B cell (primary cell): ENCODE results near the gene FKBP6. TPM values are rescaled to one million over a fixed set of nuclear protein-coding genes. Genes with fewer than 3 reads are reported as not detected.

Source experiments
- ATAC-seq: fragments of 200-7000 bp; cut with Tn5 transposase; one replicate; pipeline ENCODE4 v1.10.0; 2021; ENCODE audit warnings: low read depth, mild to moderate bottlenecking, moderate number of reproducible peaks, moderate library complexity
- CTCF ChIA-PET: fragments of 350-600 bp; sonication (Branson Sonifier 250); formaldehyde crosslinking; loops from one replicate; lab custom pipeline; 2021; ENCODE audit warnings: antibody characterized with exemption, inconsistent platforms; lab: Charles Lee
- POLR2A ChIA-PET: fragments of 350-600 bp; sonication (Branson Sonifier 250); formaldehyde crosslinking; loops from one replicate; lab custom pipeline; 2021; ENCODE audit warnings: antibody characterized with exemption; lab: Charles Lee
- DNase-seq: peaks from one replicate; pipeline ENCODE4 v3.0.0; 2013
- H2AFZ ChIP-seq: 2 replicates; pipeline ENCODE4 v1.6.1; 2012; ENCODE audit warnings: mild to moderate bottlenecking, low read depth, low read length; ENCODE audit not compliant: insufficient read depth, poor library complexity, severe bottlenecking
- H3K27ac ChIP-seq, 2 donors: 1 replicate in 1 of 2; 2 replicates in 1 of 2; pipeline ENCODE4 v1.5.1; 2012 to 2013; ENCODE audit warnings: low read length in 2 of 2, mild to moderate bottlenecking in 2 of 2, moderate library complexity in 1 of 2
- H3K27me3 ChIP-seq, 4 experiments: fragments of 200-600 bp in 1 of 4; sonication (generic) in 1 of 4; replicated peaks in 1 of 4; 1 replicate in 2 of 4; 2 replicates in 2 of 4; pipeline versions ENCODE4 v1.6.1 to v1.7.0; 2013 to 2016; ENCODE audit warnings: low read length in 3 of 4, mild to moderate bottlenecking in 2 of 4, mixed read lengths in 1 of 4, moderate library complexity in 1 of 4; ENCODE audit not compliant: insufficient read depth in 4 of 4, control insufficient read depth in 3 of 4; ENCODE audit errors: control extremely low read depth in 1 of 4
- H3K36me3 ChIP-seq, 2 experiments: replicated peaks in 1 of 2; 1 replicate in 1 of 2; 2 replicates in 1 of 2; pipeline versions ENCODE4 v1.6.1 to v1.7.1; 2013; ENCODE audit warnings: low read length in 1 of 2; ENCODE audit not compliant: insufficient read depth in 2 of 2, control insufficient read depth in 1 of 2; ENCODE audit errors: control extremely low read depth in 1 of 2, extremely low read depth in 1 of 2
- H3K4me1 ChIP-seq, 2 donors: fragments of 200-600 bp in 1 of 2; sonication (generic) in 1 of 2; 1 replicate in 1 of 2; 2 replicates in 1 of 2; pipeline versions ENCODE4 v1.5.1 to v1.6.1; 2013 to 2017; ENCODE audit warnings: low read length in 2 of 2; ENCODE audit not compliant: control insufficient read depth in 2 of 2, insufficient read depth in 2 of 2
- H3K4me2 ChIP-seq: replicated peaks from 2 replicates; pipeline ENCODE3; 2012; ENCODE audit warnings: mild to moderate bottlenecking, low read depth, low read length; ENCODE audit not compliant: poor library complexity, severe bottlenecking
- H3K4me3 ChIP-seq, 5 experiments: fragments of 200-600 bp in 1 of 5; sonication (generic) in 1 of 5; 1 replicate in 3 of 5; 2 replicates in 2 of 5; pipeline versions ENCODE4 v1.5.1 to v1.7.0; 2011 to 2016; ENCODE audit warnings: low read length in 4 of 5, mild to moderate bottlenecking in 4 of 5, low read depth in 2 of 5, control low read depth in 1 of 5, moderate library complexity in 1 of 5; ENCODE audit not compliant: insufficient read depth in 1 of 5; ENCODE audit errors: control extremely low read depth in 1 of 5, extremely low read depth in 1 of 5
- H3K79me2 ChIP-seq: fragments of 200-600 bp; sonication (generic); one replicate; pipeline ENCODE4 v1.6.0; 2016; ENCODE audit warnings: low read length; ENCODE audit not compliant: control insufficient read depth, insufficient read depth
- H3K9ac ChIP-seq: fragments of 200-600 bp; sonication (generic); 2 replicates; pipeline ENCODE4 v1.6.1; 2017; ENCODE audit warnings: mild to moderate bottlenecking, low read length, moderate library complexity
- H3K9me3 ChIP-seq, 3 donors: one replicate each; pipeline versions ENCODE4 v1.6.1 to v1.7.1; 2013; ENCODE audit warnings: low read length in 2 of 3; ENCODE audit not compliant: control insufficient read depth in 2 of 3, insufficient read depth in 1 of 3; ENCODE audit errors: control extremely low read depth in 1 of 3
- H4K20me1 ChIP-seq: 2 replicates; pipeline ENCODE4 v1.6.0; 2012; ENCODE audit warnings: mild to moderate bottlenecking, low read length; ENCODE audit not compliant: insufficient read depth, control insufficient read depth, poor library complexity, severe bottlenecking
- H3K27ac Mint-ChIP-seq: one replicate; pipeline ENCODE4 v1.8.0; 2021; ENCODE audit warnings: mixed read lengths
- H3K27me3 Mint-ChIP-seq: one replicate; pipeline ENCODE4 v1.8.0; 2021; ENCODE audit warnings: mixed read lengths
- H3K4me1 Mint-ChIP-seq: one replicate; pipeline ENCODE4 v1.8.0; 2021; ENCODE audit warnings: mixed read lengths
- H3K4me3 Mint-ChIP-seq: one replicate; pipeline ENCODE4 v1.8.0; 2021; ENCODE audit warnings: mixed read lengths
- H3K9me3 Mint-ChIP-seq: one replicate; pipeline ENCODE4 v1.8.0; 2022; ENCODE audit warnings: mixed read lengths; ENCODE audit not compliant: insufficient read depth
- CTCF ChIP-seq: fragments of 200-600 bp; IDR thresholded peaks from one replicate; pipeline ENCODE4 v1.8.0; 2022; ENCODE audit warnings: antibody characterized with exemption, mild to moderate bottlenecking
- EZH2 ChIP-seq: IDR thresholded peaks from 2 replicates; pipeline ENCODE4 v1.6.1; 2012; ENCODE audit warnings: borderline replicate concordance, low read depth, mild to moderate bottlenecking, moderate library complexity, low read length; ENCODE audit not compliant: insufficient read depth, poor library complexity, severe bottlenecking
- WGBS: methylation state at CpG from one replicate; pipeline ENCODE4 v1.1.5; 2013; ENCODE audit warnings: missing lambda C conversion rate; ENCODE audit not compliant: insufficient coverage; 5-methylcytosine and 5-hydroxymethylcytosine counted together
- intact Hi-C: fragments of 100-400 bp; cut with micrococcal nuclease; formaldehyde crosslinking; loops from one replicate; pipeline ENCODE4 v1.10.0; 2022
- polyA plus RNA-seq: library from polyadenylated mRNA; depleted of rRNA; stranded (reverse); fragments of >200 nt; gene quantifications from 2 replicates; pipeline ENCODE4 v1.2.3, GENCODE V29; 2012
- total RNA-seq, 2 donors: library from RNA; stranded (reverse); fragments of 120-200 nt in 1 of 2; gene quantifications; 1 replicate in 1 of 2; 2 replicates in 1 of 2; pipeline versions ENCODE4 v1.2.3 to v1.2.4, GENCODE V29; 2013 to 2022

The FKBP6 gene
- total and polyA plus RNA-seq, 2 donors (not counting 1 experiment from before 2014, with no cell fraction given), result not detected

- TF ChIP-seq CTCF (no peak), EZH2 (no peak)
Measured at GRCh38 chr7:73312831-73313520, 15.0 kb upstream of the FKBP6 start.

GRCh38 chr7:73313521-73313906, 14.4 kb upstream of the FKBP6 start:
- H3K4me2 ChIP-seq, result no peak overlapping the region
- peaks cover 6% of the 10 kb centered on the region for H3K79me2 ChIP-seq
- H3K9me3 ChIP-seq, result peaks cover 0 to 4% (median 0%) of the 10 kb centered on the region in 3 donors
- ATAC-seq (no peak), DNase-seq (no peak)
- no peak overlapping the region for H2AFZ ChIP-seq
- intact Hi-C loops, result no loop called here
- Mint-ChIP-seq H3K27ac (no peak overlapping the region), H3K27me3 (no peaks in the 10 kb centered on the region), H3K9me3 (no peaks in the 10 kb centered on the region), H3K4me3 (no peak overlapping the region), H3K4me1 (peaks cover 11% of the 10 kb centered on the region)
- H3K4me3 ChIP-seq, result no peak overlapping the region
- H3K4me1 ChIP-seq, result peaks cover 6 to 10% of the 10 kb centered on the region in 2 donors
- no peaks in the 10 kb centered on the region for H4K20me1 ChIP-seq
- H3K27me3 ChIP-seq, result no peaks in the 10 kb centered on the region
- CTCF ChIA-PET, result no interaction called here
- 75% methylated on average over 2 of the region's 4 CpGs for WGBS
- TF ChIP-seq CTCF (no peak), EZH2 (no peak)
- H3K36me3 ChIP-seq, result no peaks in the 10 kb centered on the region
- POLR2A ChIA-PET, result no interaction called here
- no peak overlapping the region for H3K27ac ChIP-seq
- H3K9ac ChIP-seq, result no peak overlapping the region

More at GRCh38 chr7:73312831-73313520, 15.0 kb upstream of the FKBP6 start:
- ATAC-seq (no peak), DNase-seq (no peak)
- intact Hi-C loops, result no loop called here
- no peak overlapping the region for H3K4me3 ChIP-seq
- peaks cover 7 to 12% of the 10 kb centered on the region in 2 donors for H3K4me1 ChIP-seq
- H3K27me3 ChIP-seq, result no peaks in the 10 kb centered on the region
- H3K27ac Mint-ChIP-seq, result no peak overlapping the region
- POLR2A ChIA-PET, result no interaction called here
- H4K20me1 ChIP-seq, result peaks cover 4% of the 10 kb centered on the region
- no peaks in the 10 kb centered on the region for H3K36me3 ChIP-seq
- H3K9me3 Mint-ChIP-seq, result no peaks in the 10 kb centered on the region
- H3K4me1 Mint-ChIP-seq, result peaks cover 15% of the 10 kb centered on the region
- H3K79me2 ChIP-seq, result peaks cover 11% of the 10 kb centered on the region
- peaks cover 0 to 4% (median 0%) of the 10 kb centered on the region in 3 donors for H3K9me3 ChIP-seq
- H3K4me3 Mint-ChIP-seq, result no peak overlapping the region
- H3K27ac ChIP-seq, result no peak overlapping the region
- 96% methylated on average over 45 of the region's 48 CpGs for WGBS
- CTCF ChIA-PET, result no interaction called here
- H3K9ac ChIP-seq, result no peak overlapping the region
- H2AFZ ChIP-seq, result no peak overlapping the region
- no peaks in the 10 kb centered on the region for H3K27me3 Mint-ChIP-seq
- H3K4me2 ChIP-seq, result no peak overlapping the region
